Uterus (tissue), 4 donors: Measurements from ENCODE around the gene GMPR2. TPM values are rescaled to one million over a fixed set of nuclear protein-coding genes. Genes with fewer than 3 reads are reported as not detected.

Experiments
- DNase-seq, 2 donors: peaks; one replicate each; pipeline ENCODE4 v3.0.0-alpha.2; 2019 to 2020
- H3K27ac ChIP-seq, 2 donors: fragments of 200-600 bp; sonication (generic); 1 replicate in 1 of 2; 2 replicates in 1 of 2; pipeline ENCODE4 v1.5.1; 2016 to 2018
- H3K27me3 ChIP-seq, 2 donors: fragments of 200-600 bp; sonication (generic); one replicate each; pipeline ENCODE4 v1.5.1; 2018 to 2019; ENCODE audit warnings: control low read depth in 1 of 2
- H3K36me3 ChIP-seq, 2 donors: fragments of 200-600 bp; sonication (generic); one replicate each; pipeline ENCODE4 v1.5.1; 2019; ENCODE audit warnings: control low read depth in 1 of 2
- H3K4me1 ChIP-seq, 2 donors: fragments of 200-600 bp; sonication (generic); one replicate each; pipeline ENCODE4 v1.5.1; 2018 to 2019; ENCODE audit warnings: control low read depth in 1 of 2
- H3K4me3 ChIP-seq, 2 donors: fragments of 200-600 bp; sonication (generic); 1 replicate in 1 of 2; 2 replicates in 1 of 2; pipeline ENCODE4 v1.5.1; 2018 to 2019; ENCODE audit warnings: mild to moderate bottlenecking in 1 of 2
- H3K9me3 ChIP-seq, 2 donors: fragments of 200-600 bp; sonication (generic); one replicate each; pipeline ENCODE4 v1.5.1; 2019; ENCODE audit warnings: control low read depth in 1 of 2
- CTCF ChIP-seq, 4 experiments: fragments of 200-600 bp in 2 of 4; fragments of 450-650 bp in 2 of 4; sonication (generic) in 2 of 4; IDR thresholded peaks; one replicate each; pipeline ENCODE4 v1.5.1; 2016 to 2019; ENCODE audit warnings: antibody characterized with exemption in 4 of 4, mild to moderate bottlenecking in 2 of 4, moderate library complexity in 1 of 4
- POLR2A ChIP-seq, 2 donors: fragments of 450-650 bp; IDR thresholded peaks; one replicate each; pipeline ENCODE4 v1.6.1; 2016; ENCODE audit warnings: antibody characterized with exemption in 2 of 2, mild to moderate bottlenecking in 1 of 2, moderate library complexity in 1 of 2
- intact Hi-C: fragments of 100-400 bp; cut with DNase I; formaldehyde crosslinking; loops from one replicate; pipeline ENCODE4 v1.15.1; 2023; ENCODE audit warnings: low total_unique reads
- total RNA-seq, 4 donors: library from RNA; depleted of rRNA in 3 of 4; stranded (reverse); fragments of >200 nt in 3 of 4; gene quantifications; one replicate each; pipeline versions ENCODE4 v1.1.0 to v1.2.4, GENCODE V29; 2014 to 2023
- donor health status: DM: yes; HTN: yes; CAD: no.

GMPR2 gene
- total RNA-seq, 4 donors from 2014 or later: 38.9 to 60.9 (median 48.8) TPM

DNA sequence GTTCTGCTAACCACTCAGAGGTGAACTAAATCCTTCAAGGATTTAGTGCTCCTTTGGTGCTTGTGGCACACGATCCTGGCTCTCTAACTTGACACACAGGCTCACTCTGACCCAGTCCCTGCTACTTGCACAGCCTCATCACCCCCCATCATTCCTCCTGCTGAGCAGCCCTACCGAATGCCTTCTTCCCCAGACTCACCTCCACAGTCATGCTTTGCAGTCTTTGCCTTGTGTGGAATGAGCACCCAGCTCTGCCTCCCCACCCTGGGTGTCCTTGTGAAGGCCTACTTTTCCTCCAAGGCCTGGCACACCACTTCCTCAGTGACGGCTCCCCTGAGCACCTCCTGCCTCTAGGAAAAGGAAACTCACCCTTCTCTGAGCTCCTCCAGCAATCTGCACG is 17.6 kb downstream of the GMPR2 start:
- intact Hi-C loops: no loop called here
- no peak for DNase-seq
- no peak overlapping the region for H3K27ac ChIP-seq
- H3K9me3 ChIP-seq: no peaks in the 10 kb centered on the region
- no peaks in the 10 kb centered on the region for H3K27me3 ChIP-seq
- H3K4me3 ChIP-seq: no peak overlapping the region
- no peaks in the 10 kb centered on the region for H3K4me1 ChIP-seq
- TF ChIP-seq POLR2A (IDR thresholded peaks at IDR 0.05) (no peak), CTCF (IDR thresholded peaks at IDR 0.05) (no peak)
- H3K36me3 ChIP-seq: no peaks in the 10 kb centered on the region

- no peaks in the 10 kb centered on the region for H3K4me1 ChIP-seq
- no peak overlapping the region for H3K4me3 ChIP-seq
- H3K27me3 ChIP-seq: no peaks in the 10 kb centered on the region
- intact Hi-C loops: no loop called here
- TF ChIP-seq CTCF (IDR thresholded peaks at IDR 0.05): no peak
- no peak for TF ChIP-seq POLR2A (IDR thresholded peaks at IDR 0.05)
- H3K27ac ChIP-seq: no peak overlapping the region
- DNase-seq: no peak
- H3K36me3 ChIP-seq: no peaks in the 10 kb centered on the region
- H3K9me3 ChIP-seq: no peaks in the 10 kb centered on the region
Measured at GRCh38 chr14:24251880-24252288, 19.2 kb downstream of the GMPR2 start.

DNA sequence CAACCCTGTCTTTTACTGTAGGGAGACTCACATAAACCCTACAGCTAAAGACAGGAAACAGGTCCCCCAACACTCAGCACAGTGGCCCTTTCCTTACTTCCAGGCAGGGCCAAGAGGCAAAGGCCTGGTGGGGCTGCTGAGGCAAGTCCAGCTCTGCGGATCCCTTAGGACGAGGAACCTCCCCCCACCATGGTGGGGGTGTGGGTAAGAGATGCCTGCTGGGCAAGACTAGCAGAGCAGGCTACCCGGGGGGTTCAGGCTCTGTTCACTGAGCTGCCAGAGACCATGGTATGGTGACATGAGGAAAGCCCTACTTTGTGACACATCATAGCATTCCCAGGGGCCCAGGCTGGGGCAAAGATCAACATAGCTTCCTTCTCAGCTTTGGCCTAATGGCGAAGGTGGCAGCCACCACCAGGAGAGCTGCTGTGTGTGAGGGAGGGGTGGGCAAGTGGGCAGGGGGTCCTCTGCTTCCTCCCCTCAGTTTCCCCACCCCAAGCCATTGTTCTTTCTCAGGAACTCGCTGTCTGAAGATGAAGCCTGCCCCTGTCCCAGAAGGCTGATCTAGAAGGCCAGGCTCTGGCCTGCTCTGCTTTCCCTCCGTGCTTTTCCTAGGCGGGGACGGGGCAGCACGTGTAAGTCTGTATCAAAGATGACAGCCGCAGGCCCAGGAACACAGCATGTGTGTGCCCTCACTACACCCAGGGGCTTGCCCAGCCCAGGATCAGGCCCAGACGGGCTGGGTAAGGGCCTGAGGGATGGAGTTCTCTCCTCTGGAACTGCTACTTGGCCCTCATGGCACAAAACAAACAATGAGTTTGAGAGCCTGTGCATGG is 19.8 kb downstream of the GMPR2 start:
- no peak for DNase-seq
- Histone ChIP-seq H3K4me3 (no peak overlapping the region), H3K27ac (no peak overlapping the region), H3K9me3 (no peaks in the 10 kb centered on the region), H3K4me1 (no peaks in the 10 kb centered on the region), H3K36me3 (no peaks in the 10 kb centered on the region), H3K27me3 (no peaks in the 10 kb centered on the region)
- no peak for TF ChIP-seq POLR2A (IDR thresholded peaks at IDR 0.05)
- TF ChIP-seq CTCF (IDR thresholded peaks at IDR 0.05): no peak
- intact Hi-C loops: no loop called here

- Histone ChIP-seq H3K4me1 (no peaks in the 10 kb centered on the region), H3K36me3 (no peaks in the 10 kb centered on the region), H3K9me3 (no peaks in the 10 kb centered on the region), H3K4me3 (no peak overlapping the region), H3K27me3 (no peaks in the 10 kb centered on the region), H3K27ac (no peak overlapping the region)
- TF ChIP-seq CTCF (IDR thresholded peaks at IDR 0.05): no peak
- intact Hi-C loops: no loop called here
- DNase-seq: no peak
Measured at GRCh38 chr14:24253936-24254335, 21.2 kb downstream of the GMPR2 start.

GRCh38 chr14:24254630-24255392 is 22.1 kb downstream of the GMPR2 start:
- Histone ChIP-seq H3K27me3 (no peaks in the 10 kb centered on the region), H3K9me3 (no peaks in the 10 kb centered on the region), H3K27ac (no peak overlapping the region), H3K4me1 (no peaks in the 10 kb centered on the region), H3K36me3 (no peaks in the 10 kb centered on the region), H3K4me3 (no peak overlapping the region)
- TF ChIP-seq POLR2A (IDR thresholded peaks at IDR 0.05): no peak
- TF ChIP-seq CTCF (IDR thresholded peaks at IDR 0.05): no peak
- intact Hi-C loops: no loop called here
- no peak for DNase-seq
